SK-N-MC (cell line): ENCODE measurements around the gene TPM4.

Experiments used
- EZH2 ChIP-seq: fragments of 200-600 bp; sonication (generic); IDR thresholded peaks from one replicate; pipeline ENCODE4 v1.6.1; 2017; ENCODE audit warnings: antibody characterized with exemption
- FOXP2 ChIP-seq: optimal IDR thresholded peaks from 2 replicates; pipeline ENCODE3; 2011; ENCODE audit warnings: mild to moderate bottlenecking, moderate library complexity; ENCODE audit not compliant: insufficient read depth; ENCODE audit errors: extremely low read length, control extremely low read depth
- POLR2AphosphoS5 ChIP-seq: IDR thresholded peaks from 2 replicates; pipeline ENCODE4 v1.6.1; 2012; ENCODE audit warnings: mild to moderate bottlenecking, low read depth, low read length, borderline replicate concordance

- TF ChIP-seq POLR2AphosphoS5, result no peak
- no peak for TF ChIP-seq EZH2
- no peak for TF ChIP-seq FOXP2
Observed at GRCh38 chr19:16096280-16096855, 20.1 kb downstream of the TPM4 start.
